GM18499 (cell line): ENCODE results near the gene GADL1.

Experiments
- ATAC-seq: cut with Tn5 transposase; IDR thresholded peaks from one replicate; pipeline ENCODE4 v1.9.1; 2021; ENCODE audit warnings: moderate number of reproducible peaks; ENCODE audit not compliant: insufficient read depth, unreplicated experiment

GADL1 gene, protein sequence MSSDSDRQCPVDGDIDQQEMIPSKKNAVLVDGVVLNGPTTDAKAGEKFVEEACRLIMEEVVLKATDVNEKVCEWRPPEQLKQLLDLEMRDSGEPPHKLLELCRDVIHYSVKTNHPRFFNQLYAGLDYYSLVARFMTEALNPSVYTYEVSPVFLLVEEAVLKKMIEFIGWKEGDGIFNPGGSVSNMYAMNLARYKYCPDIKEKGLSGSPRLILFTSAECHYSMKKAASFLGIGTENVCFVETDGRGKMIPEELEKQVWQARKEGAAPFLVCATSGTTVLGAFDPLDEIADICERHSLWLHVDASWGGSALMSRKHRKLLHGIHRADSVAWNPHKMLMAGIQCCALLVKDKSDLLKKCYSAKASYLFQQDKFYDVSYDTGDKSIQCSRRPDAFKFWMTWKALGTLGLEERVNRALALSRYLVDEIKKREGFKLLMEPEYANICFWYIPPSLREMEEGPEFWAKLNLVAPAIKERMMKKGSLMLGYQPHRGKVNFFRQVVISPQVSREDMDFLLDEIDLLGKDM

DNA sequence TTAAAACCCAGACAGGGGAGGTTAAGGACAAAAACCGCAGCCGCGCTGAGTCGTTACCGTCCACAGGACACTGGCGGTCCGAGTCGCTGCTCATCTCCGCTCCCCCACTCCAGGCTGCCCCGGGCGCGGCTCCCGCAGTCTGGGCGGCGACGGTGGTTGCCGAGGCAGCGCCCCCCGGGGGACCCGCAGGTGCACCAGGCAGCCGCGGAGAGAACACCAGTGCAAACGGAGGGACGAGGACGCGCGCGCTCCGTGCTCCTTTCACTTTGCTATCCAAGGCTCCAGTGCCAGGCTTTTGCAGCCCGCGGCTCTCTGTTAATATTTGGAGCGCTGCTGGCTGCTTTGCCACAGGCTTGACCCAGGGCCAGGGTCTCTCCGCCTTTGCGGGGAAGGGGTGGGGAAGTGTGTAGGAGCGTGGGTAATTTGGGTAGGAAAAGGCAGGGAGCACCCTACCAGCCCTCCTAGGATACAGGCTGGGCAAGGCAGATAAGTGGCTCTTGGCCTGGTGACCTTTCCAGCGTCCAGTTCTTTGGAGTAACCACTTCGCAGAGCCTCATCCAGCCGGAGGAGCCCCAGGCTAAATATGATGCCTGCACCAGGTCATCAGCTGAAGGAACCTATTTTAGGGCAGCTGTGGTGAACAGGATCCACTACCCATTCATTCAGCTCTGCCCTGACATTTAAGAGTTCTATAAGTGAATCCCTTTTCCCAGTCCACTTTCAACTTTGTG is at the start of gene GADL1:
GADL1 (minus strand) TSS at position 141 of the 731 bp plus-strand sequence; CDS start at position 94, 47 bp downstream.
- ATAC-seq: no peak

DNA sequence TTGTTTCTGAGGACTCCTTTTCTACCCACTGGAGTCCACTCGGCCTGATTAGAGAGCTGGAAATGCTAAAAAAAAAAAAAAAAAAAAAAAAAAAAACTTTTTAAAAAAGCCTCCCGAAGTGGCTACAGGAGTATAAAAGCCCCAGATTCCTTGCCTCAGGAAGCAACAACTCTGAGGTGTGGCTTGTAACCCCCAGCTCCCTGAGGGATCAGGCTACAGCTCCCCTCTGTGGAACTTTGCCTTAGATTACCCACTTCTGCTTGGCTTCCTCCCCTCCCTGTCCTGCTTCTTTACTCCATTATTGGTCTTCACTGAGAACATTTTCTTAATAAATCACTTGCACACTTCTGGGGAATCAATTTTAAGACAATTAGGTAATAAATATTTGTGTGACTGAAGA is 49.7 kb upstream of the GADL1 start:
- no peak for ATAC-seq

DNA sequence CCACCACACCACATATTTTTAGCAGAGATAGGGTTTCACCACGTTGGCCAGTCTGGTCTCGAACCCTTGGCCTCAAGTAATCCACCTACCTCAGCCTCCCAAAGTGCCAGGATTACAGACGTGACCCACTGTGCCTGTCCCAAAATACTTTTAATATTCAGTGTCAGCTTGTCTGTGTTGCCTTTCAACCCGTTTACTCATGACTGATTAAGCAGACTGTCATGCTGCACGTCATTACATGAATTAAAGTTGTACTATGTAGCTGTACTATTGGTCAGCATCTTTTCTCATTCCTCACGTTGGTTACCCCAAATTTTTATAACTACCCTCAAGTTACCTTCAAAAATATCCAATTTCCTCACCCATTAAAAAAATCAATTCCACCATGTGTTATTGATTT is 48.7 kb upstream of the GADL1 start:
- ATAC-seq: no peak

DNA sequence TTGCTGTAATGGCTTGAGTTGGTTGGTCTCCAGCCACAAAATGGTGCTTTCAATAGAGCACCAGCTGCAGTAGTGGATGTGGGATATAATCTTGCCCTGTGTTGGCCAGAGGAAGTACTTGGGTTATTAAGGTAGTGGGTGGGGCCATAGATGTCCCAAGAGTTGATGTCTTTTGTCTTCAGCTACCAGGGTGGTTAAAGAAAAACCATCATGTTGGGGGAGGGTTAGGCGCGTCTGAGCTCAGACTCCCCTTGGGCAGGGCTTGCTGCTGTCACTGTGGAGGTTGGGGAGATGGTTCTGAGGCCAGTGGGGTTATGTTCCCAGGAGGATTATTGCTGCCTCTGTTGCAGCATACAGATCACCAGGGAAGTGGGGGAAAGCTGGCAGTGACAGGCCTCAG is 46.9 kb upstream of the GADL1 start:
- ATAC-seq: no peak

DNA sequence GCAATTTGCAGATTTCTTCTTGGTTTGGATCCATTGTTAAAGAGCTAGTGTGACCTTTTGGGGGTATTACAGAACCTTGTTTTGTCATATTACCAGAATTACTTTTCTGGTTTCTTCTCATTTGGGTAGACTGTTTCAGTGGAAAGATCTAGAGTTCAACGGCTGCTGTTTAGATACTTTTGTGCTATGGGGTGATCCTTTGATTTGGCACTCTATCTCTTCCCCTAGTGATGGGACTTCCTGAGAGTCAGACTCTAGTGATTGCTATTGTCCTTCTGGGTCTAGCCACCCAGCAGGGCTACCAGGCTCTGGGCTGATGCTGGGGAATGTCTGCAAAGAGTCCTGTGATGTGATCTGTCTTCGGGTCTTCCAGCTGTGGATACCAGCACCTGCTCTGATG is 46.3 kb upstream of the GADL1 start:
- ATAC-seq: no peak

DNA sequence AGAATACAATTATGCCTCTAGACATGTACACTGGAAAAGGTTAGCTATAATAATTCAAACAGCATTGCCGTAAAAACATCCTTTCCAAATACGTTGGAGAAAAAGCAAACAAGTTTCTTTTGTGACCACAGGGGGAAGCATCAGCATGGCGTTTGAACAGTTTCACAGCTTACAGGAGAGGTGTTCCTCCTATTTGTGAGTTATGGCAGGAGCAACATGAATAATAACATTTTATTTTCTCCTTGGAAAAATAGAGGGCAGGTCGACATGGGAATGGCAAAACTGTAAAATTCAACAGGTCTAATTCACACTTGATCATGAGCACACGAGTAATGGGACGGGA is 39.7 kb upstream of the GADL1 start:
- ATAC-seq: no peak

DNA sequence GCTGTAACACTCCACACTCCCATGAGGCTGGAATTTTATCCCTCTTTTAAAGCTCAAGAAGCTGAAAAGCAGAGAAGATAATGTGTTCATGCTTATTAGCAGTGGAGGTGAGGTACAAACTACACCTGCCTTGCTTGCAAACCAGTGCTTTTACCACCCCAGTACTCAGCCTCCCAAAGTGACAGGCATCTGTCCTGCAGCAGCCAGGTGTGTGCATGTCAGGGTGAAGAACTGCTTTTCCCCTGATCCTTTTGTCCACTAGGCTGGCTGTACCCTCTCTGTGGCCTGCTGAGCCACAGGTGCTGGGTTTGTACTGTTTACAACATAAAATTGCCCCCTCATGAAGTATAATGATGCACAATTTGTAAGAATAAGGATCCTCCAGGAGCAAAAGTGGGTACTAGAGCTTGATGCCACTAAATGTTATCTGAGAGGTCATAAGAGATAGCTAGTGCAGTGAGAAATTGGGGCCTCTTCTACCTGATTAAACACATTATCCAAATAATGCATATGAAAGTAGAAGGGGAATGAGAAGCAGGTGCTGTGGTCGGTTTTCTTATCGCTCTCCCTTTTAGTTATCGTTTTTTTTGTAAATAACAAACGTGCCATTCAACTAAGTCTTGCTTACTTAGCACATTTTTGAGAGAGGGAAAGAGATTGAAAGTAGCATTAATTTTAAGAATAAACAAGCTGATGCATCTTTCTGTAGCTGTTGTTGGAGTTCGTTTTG is 39.2 kb upstream of the GADL1 start:
- ATAC-seq: no peak

DNA sequence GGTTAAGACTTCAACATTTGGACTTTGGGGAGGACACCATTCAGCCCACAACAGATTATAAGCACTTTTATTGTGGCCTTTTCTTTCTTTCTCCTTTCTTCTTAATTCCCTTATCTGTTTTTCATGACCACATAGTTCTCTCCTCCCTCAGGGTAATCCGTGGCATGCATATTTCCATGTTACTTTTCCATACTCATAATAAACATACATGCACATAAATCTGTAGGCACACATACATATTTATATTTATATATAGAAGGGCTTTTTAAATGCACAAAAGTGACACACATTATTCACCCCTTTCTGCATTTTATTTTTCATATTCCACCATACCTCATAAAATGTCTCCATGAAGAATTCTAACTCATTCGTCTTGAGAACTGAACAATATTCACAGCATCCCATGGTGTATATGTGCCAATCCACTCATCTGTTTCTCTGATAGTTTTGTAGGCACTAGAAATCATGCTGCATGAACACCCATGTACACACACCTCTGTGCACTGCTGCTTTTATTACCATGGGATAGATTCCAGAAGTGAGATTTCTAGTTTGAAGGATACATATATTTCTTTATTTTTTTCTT is 38.1 kb upstream of the GADL1 start:
- ATAC-seq: no peak

DNA sequence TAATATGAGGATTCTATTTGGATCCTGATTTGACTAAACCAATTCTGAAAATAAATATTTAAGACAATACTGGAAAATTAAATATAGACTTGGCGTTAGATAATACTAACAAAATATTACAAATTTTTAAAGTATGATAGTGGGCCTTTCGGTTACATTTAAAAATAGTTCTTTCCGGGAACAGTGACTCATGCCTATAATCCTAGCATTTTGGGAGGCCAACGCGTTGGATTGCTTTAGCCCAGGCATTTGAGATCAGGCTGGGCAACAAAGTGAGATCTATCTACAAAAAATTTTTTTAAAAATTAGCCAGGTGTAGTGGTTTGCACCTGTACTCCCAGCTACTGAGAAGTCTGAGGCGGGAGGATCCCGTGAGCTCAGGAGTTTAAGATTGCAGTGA is 30.3 kb upstream of the GADL1 start:
- ATAC-seq: no peak

DNA sequence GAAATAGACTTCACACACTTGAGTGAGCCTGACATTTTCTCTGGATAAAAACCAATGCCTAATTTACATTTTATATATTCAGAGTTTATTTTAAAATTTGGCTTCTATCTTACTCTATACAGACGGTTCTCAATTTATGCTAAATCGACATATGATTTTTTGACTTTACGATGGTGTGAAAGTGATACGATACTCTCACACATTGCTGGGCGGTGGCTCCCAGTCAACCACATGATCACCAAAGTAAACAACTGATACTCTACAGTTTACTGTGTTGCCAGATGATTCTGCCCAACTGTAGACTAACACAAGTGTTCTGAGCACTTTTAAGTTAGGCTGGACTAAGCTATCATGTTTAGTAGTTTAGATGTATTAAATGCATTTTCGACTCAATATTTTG is 25.1 kb upstream of the GADL1 start:
- ATAC-seq: no peak

DNA sequence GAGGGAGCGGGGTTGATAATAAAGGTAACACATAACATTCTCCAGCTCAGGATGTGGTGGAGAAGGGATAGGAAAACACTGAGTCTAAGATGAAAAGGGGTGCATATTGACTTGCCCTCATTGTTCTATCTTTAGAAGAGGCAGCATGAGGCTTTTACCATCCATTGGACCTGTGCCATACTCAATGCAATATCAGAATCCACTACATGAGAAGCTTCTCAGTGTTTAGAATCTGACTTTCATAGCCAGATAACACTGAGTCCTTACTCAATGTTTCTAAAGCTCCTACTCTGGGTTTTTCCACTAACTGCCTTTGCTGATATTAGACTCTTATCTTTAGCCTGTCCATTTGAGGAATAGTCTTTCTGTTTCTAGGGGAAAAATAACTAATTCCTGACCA is 24.3 kb upstream of the GADL1 start:
- ATAC-seq: no peak

DNA sequence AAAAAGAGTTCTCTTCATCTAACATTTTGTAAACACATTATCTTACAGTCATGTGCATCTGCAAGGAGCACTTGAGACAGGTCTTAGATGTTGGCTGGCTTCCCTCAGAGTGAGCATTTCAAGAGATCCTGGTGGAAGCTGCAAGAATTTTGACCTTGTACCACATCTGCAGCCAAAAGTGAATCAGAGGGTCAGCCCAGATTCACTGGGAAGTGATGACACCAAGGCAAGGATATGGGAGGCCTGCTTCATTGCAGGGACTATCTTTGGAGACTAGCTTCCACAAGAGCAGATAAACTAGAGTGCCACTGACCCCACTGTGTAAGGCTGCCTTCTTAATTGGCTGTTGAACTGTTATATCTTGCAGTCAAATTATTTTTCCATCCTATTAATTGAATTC is 21.3 kb upstream of the GADL1 start:
- ATAC-seq: no peak

DNA sequence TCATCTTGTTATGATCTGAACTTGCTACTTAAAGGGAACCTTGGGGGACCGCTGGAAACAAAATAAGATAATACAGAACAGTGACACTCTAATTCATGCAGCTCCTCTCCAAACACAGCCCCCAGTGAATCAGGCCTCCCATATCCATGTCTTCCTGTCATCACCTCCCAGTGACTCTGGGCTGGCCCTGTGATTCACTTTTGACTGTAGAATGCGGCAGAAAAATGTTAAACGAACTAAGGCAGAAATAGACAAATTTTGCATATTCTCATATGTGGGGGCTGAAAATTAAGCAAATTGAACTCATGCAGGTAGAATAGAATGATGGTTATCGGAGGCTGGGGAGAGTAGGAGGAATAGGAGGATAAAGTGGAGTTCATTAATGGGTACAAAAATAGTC is 20.2 kb upstream of the GADL1 start:
- no peak for ATAC-seq

DNA sequence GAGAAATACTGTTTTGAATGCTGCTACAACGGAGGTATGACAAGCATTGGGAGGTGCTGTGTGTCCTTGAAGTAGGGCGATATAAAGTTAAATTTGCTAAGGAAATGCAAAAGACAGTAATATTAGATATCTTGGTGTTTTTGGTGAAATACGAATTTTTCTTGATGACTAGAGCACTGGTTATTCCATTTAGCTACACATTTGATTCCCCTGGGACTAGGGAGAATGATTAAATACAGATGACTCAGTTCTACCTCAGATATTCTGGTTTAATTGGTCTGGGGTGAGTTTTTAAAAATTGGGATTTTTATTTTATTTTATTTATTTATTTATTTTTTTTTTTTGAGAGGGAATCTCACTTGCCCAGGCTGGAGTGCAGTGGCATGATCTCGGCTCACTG is 18.7 kb upstream of the GADL1 start:
- ATAC-seq: no peak

DNA sequence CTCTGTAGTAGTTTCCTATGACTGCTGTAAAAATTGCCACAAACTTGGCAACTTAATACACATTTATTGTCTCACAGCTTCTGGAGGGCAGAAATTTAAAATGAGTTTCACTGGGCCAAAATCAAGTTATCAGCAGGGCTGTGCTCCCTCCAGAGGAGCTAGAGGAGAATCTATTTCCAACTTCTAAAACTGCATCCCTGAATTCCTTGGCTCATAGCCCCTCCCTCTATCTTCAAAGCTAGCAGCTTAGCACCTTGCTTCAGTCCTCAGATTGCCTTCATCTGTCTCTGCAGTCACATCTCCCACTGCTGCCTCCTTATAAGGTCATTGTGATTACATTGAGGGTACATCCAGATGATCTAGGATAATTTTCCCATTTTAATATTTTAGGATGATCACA is 17.8 kb upstream of the GADL1 start:
- no peak for ATAC-seq

DNA sequence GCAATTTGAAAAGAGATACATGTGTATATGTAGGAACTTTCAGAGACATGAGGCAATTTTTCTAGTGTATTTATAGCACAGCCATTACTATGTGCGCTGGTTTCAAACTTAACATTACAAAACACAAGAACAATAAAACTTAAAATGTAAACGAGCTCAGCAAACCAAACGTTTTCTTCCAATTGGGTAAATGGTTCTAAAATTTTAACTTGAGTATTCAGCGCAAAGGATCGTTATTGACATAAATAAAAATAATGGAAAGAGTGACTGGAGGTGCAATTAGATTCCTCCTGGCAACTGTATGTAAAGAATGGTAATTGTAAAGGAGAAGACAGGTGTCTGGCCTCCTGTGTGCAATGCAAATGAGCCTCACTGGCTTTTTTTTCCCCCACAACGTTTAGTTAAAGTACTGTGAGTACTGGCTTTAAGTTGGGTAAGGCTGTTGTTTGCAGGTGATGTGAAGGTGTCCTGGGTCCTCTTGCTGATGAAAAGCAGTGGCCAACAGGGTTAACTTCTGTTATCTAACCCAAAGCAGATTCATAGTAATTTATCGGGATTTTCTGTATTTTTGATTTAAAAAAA is 14.1 kb upstream of the GADL1 start:
- ATAC-seq: no peak

DNA sequence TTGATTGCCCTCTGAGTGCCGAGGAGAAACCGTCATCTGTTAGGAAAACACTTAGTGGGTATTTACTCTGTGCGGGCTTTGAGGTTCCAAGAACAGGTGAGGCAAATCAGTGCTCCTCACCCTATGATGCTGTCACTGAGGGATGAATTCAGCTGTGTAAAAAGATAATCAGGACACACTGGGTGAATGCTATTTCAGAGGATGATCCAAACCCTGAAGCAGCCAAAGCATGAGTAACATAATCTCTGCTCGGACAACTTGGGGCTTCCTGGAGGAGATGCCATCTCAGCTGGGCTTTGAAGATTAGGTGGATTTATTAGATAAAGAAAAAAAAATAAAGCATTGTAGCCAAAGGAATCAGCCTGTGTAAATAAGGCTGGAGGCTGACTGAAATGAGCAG is 10.5 kb upstream of the GADL1 start:
- no peak for ATAC-seq

DNA sequence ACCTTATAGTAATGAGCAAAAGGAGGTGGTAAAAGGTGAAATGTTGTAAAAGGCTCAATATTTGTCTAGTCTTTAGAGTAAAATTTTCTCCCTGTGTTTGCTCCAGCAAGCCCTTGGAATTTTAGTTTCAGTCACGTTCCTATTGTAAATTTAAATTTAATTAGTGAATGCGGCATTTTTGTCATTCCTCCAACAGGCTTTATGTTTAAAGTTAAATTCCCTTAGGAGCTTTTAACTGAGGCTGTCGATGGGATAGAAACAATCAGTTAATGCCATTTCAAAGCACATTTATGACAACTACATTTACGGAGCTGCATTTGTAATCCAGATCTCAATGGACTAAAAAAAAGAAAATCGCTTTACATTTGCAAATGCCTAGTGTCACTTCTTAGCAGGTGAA is 868 bp upstream of the GADL1 start:
- ATAC-seq: no peak

DNA sequence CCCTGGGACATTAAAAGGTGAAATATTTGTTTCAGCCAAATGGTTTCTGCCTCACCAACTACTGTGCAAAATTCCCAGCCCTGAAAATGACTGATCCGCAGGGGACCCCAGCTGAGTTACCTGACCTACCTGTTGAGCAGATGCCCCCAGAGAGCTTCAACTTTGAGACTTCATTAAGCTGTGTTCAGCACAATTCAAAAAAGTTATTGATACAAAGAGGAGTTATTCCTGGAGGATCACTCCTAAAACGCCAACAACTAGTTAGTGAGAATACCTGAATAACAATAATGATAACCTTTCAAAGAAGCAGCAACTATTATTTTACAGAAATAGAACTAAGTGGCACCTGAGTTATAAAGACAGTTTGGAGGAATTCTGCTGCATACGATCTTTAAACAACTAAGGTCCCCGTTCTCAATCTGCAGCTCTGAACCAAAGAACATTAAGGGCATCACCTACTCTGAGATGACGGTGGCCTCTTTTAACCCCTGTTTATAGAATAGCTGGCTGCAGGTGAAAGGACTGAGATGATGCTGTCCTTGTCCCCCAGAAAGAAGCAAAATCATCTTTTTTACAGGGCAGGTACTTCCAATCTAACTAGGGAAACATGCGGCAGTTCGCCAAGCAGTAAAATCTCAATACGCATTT is 659 bp downstream of the GADL1 start:
- no peak for ATAC-seq

DNA sequence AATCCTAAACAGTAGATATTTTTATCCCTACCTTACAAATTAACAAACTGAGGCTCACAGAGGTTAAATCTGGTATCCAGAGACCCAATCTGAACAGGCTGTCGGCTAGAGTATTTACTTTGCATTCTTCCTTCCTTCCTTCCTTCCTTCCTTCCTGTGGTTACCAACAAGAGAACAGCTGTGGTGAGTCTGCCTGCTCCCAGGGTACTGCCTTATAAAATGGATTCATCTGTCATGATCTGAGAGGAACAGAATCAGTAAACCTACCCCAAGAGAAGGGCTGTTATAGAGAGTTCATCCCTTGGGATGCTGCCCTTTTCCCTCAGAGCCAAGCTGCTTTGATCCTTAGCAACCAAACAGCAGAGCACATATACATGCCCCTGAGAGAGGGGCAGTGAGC is 3.6 kb downstream of the GADL1 start:
- ATAC-seq: no peak
